Heart right ventricle (tissue), 16 donors: ENCODE results near the gene FSTL3. TPM values are rescaled to one million over a fixed set of nuclear protein-coding genes. Genes with fewer than 3 reads are reported as not detected.

Experiments
- ATAC-seq, 8 donors: fragments of 200-7000 bp; cut with Tn5 transposase; one replicate each; pipeline ENCODE4 v1.9.1; 2020; ENCODE audit warnings: mild to moderate bottlenecking in 8 of 8, moderate library complexity in 8 of 8, moderate number of reproducible peaks in 1 of 8
- DNase-seq, 2 donors: peaks; one replicate each; pipeline ENCODE4 v3.0.0-alpha.2; 2020
- H3K27ac ChIP-seq, 10 donors: fragments of 200-600 bp; sonication (generic) in 2 of 10; one replicate each; pipeline versions ENCODE4 v1.5.0 to v1.8.0; 2020 to 2022; ENCODE audit warnings: mild to moderate bottlenecking in 3 of 10
- H3K27me3 ChIP-seq, 7 donors: fragments of 200-600 bp; one replicate each; pipeline ENCODE4 v1.8.0; 2021 to 2022; ENCODE audit warnings: mild to moderate bottlenecking in 2 of 7
- H3K36me3 ChIP-seq, 9 donors: fragments of 200-600 bp; sonication (generic) in 1 of 9; one replicate each; pipeline versions ENCODE4 v1.5.0 to v1.8.0; 2020 to 2022; ENCODE audit warnings: mild to moderate bottlenecking in 2 of 9
- H3K4me1 ChIP-seq, 9 donors: fragments of 200-600 bp; sonication (generic) in 1 of 9; one replicate each; pipeline versions ENCODE4 v1.5.0 to v1.8.0; 2020 to 2022; ENCODE audit warnings: mild to moderate bottlenecking in 4 of 9
- H3K4me3 ChIP-seq, 10 donors: fragments of 200-600 bp; sonication (generic) in 2 of 10; one replicate each; pipeline versions ENCODE4 v1.5.0 to v1.8.0; 2020 to 2022; ENCODE audit warnings: mild to moderate bottlenecking in 7 of 10, moderate library complexity in 2 of 10
- H3K9me3 ChIP-seq, 11 donors: fragments of 200-600 bp in 10 of 11; sonication (generic) in 2 of 11; one replicate each; pipeline versions ENCODE4 v1.5.0 to v1.8.0; 2013 to 2022; ENCODE audit warnings: mild to moderate bottlenecking in 2 of 11, control low read depth in 1 of 11, moderate library complexity in 1 of 11
- CTCF ChIP-seq, 9 donors: fragments of 200-600 bp; sonication (generic) in 2 of 9; IDR thresholded peaks; one replicate each; pipeline versions ENCODE4 v1.5.0 to v1.8.0; 2021 to 2022; ENCODE audit warnings: antibody characterized with exemption in 9 of 9, mild to moderate bottlenecking in 5 of 9, moderate library complexity in 1 of 9
- WGBS, 2 donors: extraction: QIAGEN DNeasy Blood & Tissue Kit; methylation state at CpG; one replicate each; pipeline ENCODE4 v1.1.7; 2013; ENCODE audit warnings: inconsistent platforms in 1 of 2; 5-methylcytosine and 5-hydroxymethylcytosine counted together
- intact Hi-C, 10 donors: fragments of 100-400 bp; cut with DNase I; formaldehyde crosslinking; loops; one replicate each; pipeline versions ENCODE4 v1.11.1 to v1.14.2; 2022
- polyA plus RNA-seq, 2 donors: library from polyadenylated mRNA; stranded (reverse); fragments of 200-250 nt; gene quantifications; one replicate each; pipeline ENCODE4 v1.2.3, GENCODE V29; 2013
- total RNA-seq, 10 donors: library from RNA; stranded (reverse); fragmentation: NEBNext Ultra II Directional in 3 of 10; extraction: Animal tissue kit (Norgen Biotek cat#: 25700) in 3 of 10; gene quantifications; one replicate each; pipeline versions ENCODE4 v1.2.1 to v1.2.4, GENCODE V29; 2021 to 2023
- donor health status: Arrhythmogenic right ventricular cardiomyopathy.
- donor health status: ischemic (EF 13 %, LVEDD 7.1; RV severe dilation, severe dysfunction).
- donor health status: healthy with polysubstance abuse.
- donor health status: DM: no; HTN: yes; CAD: no.
- donor health status: DM: no; HTN: no; CAD: no.
- donor health status: ischemic (EF 25% LVEDD 6.9; RV normal size, moderate dysfunction).
- donor health status: ischemic (EF 25% LVEDD 5.7; RV mildly dilated, moderate dysfunction).
- donor health status: healthy.
- donor health status: DM: yes; HTN: yes; CAD: no.
- donor health status: Ischemic cardiomyopathy.
- donor health status: ischemic (EF 35%, LVEDD 5.7; RV mildly dilated, moderate dysfunction).
- donor health status: nonischemic (EF 11% LVEDD 7.7; RV severe dilation, severe dysfunction).
- donor health status: DM: yes; HTN: yes; CAD: no.
- donor health status: PGD.
- donor health status: ischemic (EF 29% LVEDD 5.4; RV normal size, mild dysfunction).
- donor health status: nonischemic (EF 23%, LVEDD 6.1; RV moderate dilation, normal function).

FSTL3 gene
- total and polyA plus RNA-seq, 12 donors: 33.4 to 279 (median 84.7) TPM

DNA sequence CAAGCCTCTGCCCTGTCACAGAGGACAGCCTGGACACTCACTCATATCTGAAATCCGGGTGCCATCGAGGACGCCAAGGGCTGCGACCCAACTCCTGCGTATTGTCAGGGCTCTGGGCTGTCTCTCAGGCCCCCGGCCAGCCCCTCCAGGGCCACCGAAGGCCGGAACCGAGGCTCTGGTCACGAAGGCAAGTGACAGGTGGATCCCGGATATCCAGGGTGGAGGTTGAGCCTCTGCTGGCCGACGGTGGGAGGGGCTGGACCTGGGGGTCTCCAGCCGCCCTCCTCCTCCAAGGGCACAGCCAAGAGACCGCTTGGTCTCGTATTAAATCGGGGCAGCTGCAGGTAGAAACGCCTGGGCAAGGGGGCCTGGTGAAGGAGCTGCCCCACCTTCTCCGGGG, 18.6 kb upstream of the FSTL3 start:
- DNase-seq (peak in 1 of 2 donors; percentile 11), ATAC-seq (no peak)
- no peak for TF ChIP-seq CTCF (IDR thresholded peaks at IDR 0.05)
- peak overlapping the region in 1 of 10 donors; percentile 97 for H3K27ac ChIP-seq
- H3K4me1 ChIP-seq: peaks cover 38 to 64% (median 57%) of the 10 kb centered on the region in 9 donors
- H3K9me3 ChIP-seq: no peaks in the 10 kb centered on the region
- 81 to 90% methylated on average over 19 of the region's 19 CpGs for WGBS, 2 donors
- H3K36me3 ChIP-seq: peaks cover 0 to 49% (median 2%) of the 10 kb centered on the region in 9 donors
- no peak overlapping the region for H3K4me3 ChIP-seq
- no peaks in the 10 kb centered on the region for H3K27me3 ChIP-seq
- intact Hi-C loops: loop anchor here in 1 of 10 donors (5.0 kb wide), 1 partner anchor 70 kb away; the partner anchor contains the start of gene HCN2

- intact Hi-C loops: loop anchor here in 1 of 10 donors (5.0 kb wide), 1 partner anchor 71 kb away; the partner anchor contains the start of gene HCN2
Measured at GRCh38 chr19:658059-658839, 17.9 kb upstream of the FSTL3 start.

GRCh38 chr19:658916-659839, 17.0 kb upstream of the FSTL3 start:
- ATAC-seq (peak in 7 of 8 donors; percentile 13 to 65 (median 45)), DNase-seq (peak in 1 of 2 donors; percentile 66)
- Histone ChIP-seq H3K9me3 (no peaks in the 10 kb centered on the region), H3K27me3 (no peaks in the 10 kb centered on the region), H3K36me3 (peaks cover 0 to 34% (median 0%) of the 10 kb centered on the region in 9 donors), H3K4me3 (peak overlapping the region in 8 of 10 donors; percentile 8 to 99 (median 24)), H3K4me1 (peaks cover 41 to 74% (median 66%) of the 10 kb centered on the region in 9 donors), H3K27ac (peak overlapping the region in 9 of 10 donors; percentile 55 to 97 (median 87))
- intact Hi-C loops: loop anchor here in 1 of 10 donors (5.0 kb wide), 1 partner anchor 72 kb away; the partner anchor contains the start of gene HCN2
- 62 to 63% methylated on average over 48 to 50 of the region's 50 CpGs for WGBS, 2 donors
- no peak for TF ChIP-seq CTCF (IDR thresholded peaks at IDR 0.05)

More at GRCh38 chr19:658059-658839, 17.9 kb upstream of the FSTL3 start:
- no peaks in the 10 kb centered on the region for H3K9me3 ChIP-seq
- peaks cover 0 to 43% (median 0%) of the 10 kb centered on the region in 9 donors for H3K36me3 ChIP-seq
- ATAC-seq: no peak
- peak overlapping the region in 8 of 10 donors; percentile 66 to 97 (median 89) for H3K27ac ChIP-seq
- H3K4me3 ChIP-seq: peak overlapping the region in 4 of 10 donors; percentile 13 to 33 (median 30)
- peak in 1 of 2 donors; percentile 13 for DNase-seq
- H3K4me1 ChIP-seq: peaks cover 38 to 64% (median 57%) of the 10 kb centered on the region in 9 donors
- 82 to 86% methylated on average over 33 of the region's 33 CpGs for WGBS, 2 donors
- no peak for TF ChIP-seq CTCF (IDR thresholded peaks at IDR 0.05)
- no peaks in the 10 kb centered on the region for H3K27me3 ChIP-seq
